K562 (cell line): Measurements from ENCODE around the gene FBXW11. TPM values are rescaled to one million over a fixed set of nuclear protein-coding genes. Genes with fewer than 3 reads are reported as not detected.

Experiments
- ATAC-seq: fragments of 200-7000 bp; cut with Tn5 transposase; 3 replicates; pipeline ENCODE4 v1.9.1; 2020; ENCODE audit warnings: moderate library complexity
- BruUV-seq: library from RNA; stranded (reverse); fragments of 400-500 nt; replicated peaks from 2 replicates; lab custom pipeline; 2021; lab: Mats Ljungman, UMichigan
- CTCF ChIA-PET: fragments of 300-600 bp; formaldehyde crosslinking; extraction: SDS; loops from one replicate; lab custom pipeline; 2021; ENCODE audit warnings: low intra/inter-chr PET ratio; lab: Yijun Ruan, JAX
- POLR2A ChIA-PET: fragments of 300-600, 350-650 bp; sonication (Branson Sonifier 250); formaldehyde crosslinking; extraction: SDS; loops from one replicate; lab custom pipeline; 2021; ENCODE audit warnings: antibody characterized with exemption, inconsistent platforms; lab: Yijun Ruan, JAX
- DNase-seq, 4 experiments: peaks; one replicate each; pipeline versions ENCODE4 v3.0.0 to v3.0.0-alpha.2; 2011 to 2018; ENCODE audit warnings: low spot score in 3 of 4, mixed read lengths in 3 of 4; ENCODE audit errors: extremely low read depth in 1 of 4
- FAIRE-seq: peaks from 2 replicates; lab custom pipeline; 2011; peaks lifted over from hg19 to GRCh38; lab: Jason Lieb, UNC
- H2AFZ ChIP-seq: 2 replicates; pipeline ENCODE4 v1.6.0; 2011; ENCODE audit warnings: low read depth, low read length, control low read depth, inconsistent platforms
- H3K27ac ChIP-seq: fragments of 200-600 bp; 3 replicates; pipeline ENCODE4 v1.8.0; 2011; ENCODE audit warnings: low read depth, mild to moderate bottlenecking, control low read depth, inconsistent platforms, low read length, moderate library complexity, mixed read lengths; ENCODE audit errors: extremely low read depth
- H3K27me3 ChIP-seq, 2 experiments: fragments of 300-600 bp in 1 of 2; 2 replicates in 1 of 2; 3 replicates in 1 of 2; pipeline versions ENCODE4 v1.6.0 to v1.8.0; 2011; ENCODE audit warnings: inconsistent platforms in 2 of 2, low read length in 2 of 2, mild to moderate bottlenecking in 1 of 2, mixed read lengths in 1 of 2, moderate library complexity in 1 of 2; ENCODE audit not compliant: control insufficient read depth in 2 of 2, insufficient read depth in 2 of 2
- H3K36me3 ChIP-seq: fragments of 300-600 bp; 3 replicates; pipeline ENCODE4 v1.8.0; 2011; ENCODE audit warnings: mild to moderate bottlenecking, low read length, inconsistent platforms; ENCODE audit not compliant: control insufficient read depth, insufficient read depth
- H3K4me1 ChIP-seq, 2 experiments: fragments of 200-600 bp in 1 of 2; replicated peaks in 1 of 2; 2 replicates in 1 of 2; 3 replicates in 1 of 2; pipeline versions ENCODE4 v1.5.1 to v1.8.0; 2011; ENCODE audit warnings: inconsistent platforms in 2 of 2, low read length in 2 of 2, mild to moderate bottlenecking in 1 of 2, mixed read lengths in 1 of 2, moderate library complexity in 1 of 2; ENCODE audit not compliant: control insufficient read depth in 2 of 2, insufficient read depth in 2 of 2
- H3K4me2 ChIP-seq: 2 replicates; pipeline ENCODE4 v1.6.1; 2011; ENCODE audit warnings: low read length, control low read depth, inconsistent platforms, mixed read lengths; ENCODE audit not compliant: insufficient read depth
- H3K4me3 ChIP-seq: fragments of 200-600 bp; sonication (generic), shearing (Covaris generic); 2 replicates; pipeline ENCODE4 v1.5.1; 2016; ENCODE audit warnings: control low read depth, inconsistent platforms
- H3K79me2 ChIP-seq: fragments of 200-600 bp; 3 replicates; pipeline ENCODE4 v1.8.0; 2011; ENCODE audit warnings: low read length, inconsistent platforms; ENCODE audit not compliant: control insufficient read depth, insufficient read depth
- H3K9ac ChIP-seq, 2 experiments: 2 replicates each; pipeline versions ENCODE4 v1.6.0 to v1.6.1; 2011; ENCODE audit warnings: low read depth in 2 of 2, low read length in 2 of 2, control low read depth in 1 of 2, inconsistent platforms in 1 of 2, mild to moderate bottlenecking in 1 of 2, mixed read lengths in 1 of 2; ENCODE audit not compliant: insufficient read depth in 1 of 2
- H3K9me1 ChIP-seq: one replicate; pipeline ENCODE4 v1.6.0; 2011; ENCODE audit warnings: inconsistent platforms, mild to moderate bottlenecking, low read length, moderate library complexity; ENCODE audit not compliant: control insufficient read depth, insufficient read depth
- H3K9me3 ChIP-seq: replicated peaks from 2 replicates; pipeline ENCODE4 v1.5.1; 2011; ENCODE audit warnings: low read depth, low read length, inconsistent platforms; ENCODE audit not compliant: control insufficient read depth, insufficient read depth
- H4K20me1 ChIP-seq: replicated peaks from 2 replicates; pipeline ENCODE4 v1.6.1; 2011; ENCODE audit warnings: low read length, inconsistent platforms, mixed read lengths; ENCODE audit not compliant: control insufficient read depth, insufficient read depth
- DMBX1 ChIP-seq: fragments of 250-450 bp; sonication (Bioruptor Pico); IDR thresholded peaks from 2 replicates; pipeline ENCODE4 v1.8.0; 2022; ENCODE audit warnings: inconsistent platforms, mild to moderate bottlenecking, moderate library complexity, borderline replicate concordance
- EP400 ChIP-seq: fragments of 450-650 bp; IDR thresholded peaks from 2 replicates; pipeline ENCODE4 v1.6.1; 2017; ENCODE audit warnings: antibody characterized with exemption, mild to moderate bottlenecking, moderate library complexity
- FOSL1 ChIP-seq: fragments of 200-800 bp; sonication (Bioruptor generic); conservative IDR thresholded peaks from 2 replicates; pipeline ENCODE4 v1.6.1; 2016; ENCODE audit warnings: missing genetic modification characterization, missing compliant biosample characterization
- HDAC6 ChIP-seq: IDR thresholded peaks from 2 replicates; pipeline ENCODE4 v1.6.1; 2012; ENCODE audit warnings: low read depth, mild to moderate bottlenecking, control low read depth, inconsistent platforms, low read length, moderate library complexity
- HNRNPH1 ChIP-seq: fragments of 200-400 bp; formaldehyde crosslinking; optimal IDR thresholded peaks from 2 replicates; pipeline ENCODE3; 2017; ENCODE audit warnings: low read depth, mild to moderate bottlenecking, low read length, moderate library complexity
- MCM3 ChIP-seq: fragments of 450-650 bp; IDR thresholded peaks from 2 replicates; pipeline ENCODE4 v1.6.1; 2016
- NR2F6 ChIP-seq: fragments of 450-650 bp; formaldehyde crosslinking; IDR thresholded peaks from 2 replicates; pipeline ENCODE4 v1.4.0; 2020; ENCODE audit warnings: mild to moderate bottlenecking
- RUNX1 ChIP-seq: sonication (generic); IDR thresholded peaks from 2 replicates; pipeline ENCODE4 v1.6.1; 2016; ENCODE audit warnings: antibody characterized with exemption, low read depth
- SIN3A ChIP-seq, 2 experiments: fragments of 150-350 bp in 1 of 2; IDR thresholded peaks; 2 replicates each; pipeline ENCODE4 v1.6.1; 2011 to 2016; ENCODE audit warnings: borderline replicate concordance in 2 of 2, low read depth in 2 of 2, low read length in 2 of 2, mild to moderate bottlenecking in 2 of 2, moderate library complexity in 2 of 2; ENCODE audit not compliant: control insufficient read depth in 1 of 2
- SUPT5H ChIP-seq: fragments of 450-650 bp; IDR thresholded peaks from 2 replicates; pipeline ENCODE4 v1.6.1; 2016
- TAF7 ChIP-seq: fragments of 450-650 bp; IDR thresholded peaks from 2 replicates; pipeline ENCODE4 v1.6.1; 2016; ENCODE audit warnings: missing genetic modification characterization, missing compliant biosample characterization
- ZNF347 ChIP-seq: fragments of 450-650 bp; formaldehyde crosslinking; IDR thresholded peaks from 2 replicates; pipeline ENCODE4 v1.4.0; 2020; ENCODE audit warnings: low read depth, mild to moderate bottlenecking, moderate library complexity
- WGBS: fragments of 100-300 bp; shearing (Covaris generic); methylation state at CpG from one replicate; pipeline ENCODE4 v1.1.6; 2016; ENCODE audit warnings: low coverage, mixed read lengths; ENCODE audit not compliant: insufficient coverage; ENCODE audit errors: missing lambda C conversion rate; 5-methylcytosine and 5-hydroxymethylcytosine counted together
- in situ Hi-C: fragments of 300-500 bp; cut with MboI; formaldehyde crosslinking; loops from 4 replicates; pipeline ENCODE4 v1.15.0; 2018; ENCODE audit warnings: inconsistent platforms, mixed read lengths
- intact Hi-C: fragments of 100-400 bp; cut with micrococcal nuclease; formaldehyde crosslinking; loops from 2 replicates; pipeline ENCODE4 v1.14.2; 2022
- polyA plus RNA-seq, 8 experiments: library from polyadenylated mRNA; depleted of rRNA in 4 of 8; stranded (reverse) in 5 of 8; unstranded in 3 of 8; fragments of >200 nt; fragmentation: Nextera tagmentation in 2 of 8; fragmentation: Illumina TruSeq in 1 of 8; extraction: Ambion mirVana in 2 of 8; extraction: Trizol in 1 of 8; gene quantifications; 2 replicates each; pipeline versions ENCODE4 v1.2.1 to v1.2.3, GENCODE V29; 2011 to 2014; ENCODE audit warnings: inconsistent platforms in 1 of 8, missing spikeins in 1 of 8
- total RNA-seq, 7 experiments: library from RNA; depleted of rRNA in 6 of 7; stranded (reverse); fragments of >200 nt in 6 of 7; fragmentation: Illumina TruSeq in 2 of 7; extraction: Trizol in 2 of 7; gene quantifications; 2 replicates each; pipeline versions ENCODE4 v1.2.1 to v1.2.3, GENCODE V29; 2011 to 2021; ENCODE audit warnings: low replicate concordance in 1 of 7
- TF ChIP-seq, protein P1 (sequence below): sonication (generic); formaldehyde crosslinking; IDR thresholded peaks from 2 replicates; pipeline ENCODE4 v1.8.0; 2022; ENCODE audit warnings: mild to moderate bottlenecking, missing genetic modification reagents
- TF ChIP-seq, protein P2 (sequence below): sonication (generic); formaldehyde crosslinking; IDR thresholded peaks from 2 replicates; pipeline ENCODE4 v1.8.1; 2023; ENCODE audit warnings: mild to moderate bottlenecking, missing genetic modification reagents, moderate library complexity
- TF ChIP-seq, protein P3 (sequence below): sonication (generic); formaldehyde crosslinking; IDR thresholded peaks from 2 replicates; pipeline ENCODE4 v1.9.0; 2022; ENCODE audit warnings: mild to moderate bottlenecking, missing genetic modification reagents
- TF ChIP-seq, protein P4 (sequence below): fragments of 450-650 bp; formaldehyde crosslinking; IDR thresholded peaks from 2 replicates; pipeline ENCODE4 v1.4.0; 2020; ENCODE audit warnings: mild to moderate bottlenecking, mixed read lengths
- TF ChIP-seq, protein P5 (sequence below), 2 experiments: fragments of 250-450 bp in 1 of 2; fragments of 450-650 bp in 1 of 2; sonication (Bioruptor Pico) in 1 of 2; IDR thresholded peaks; 2 replicates each; pipeline versions ENCODE4 v1.6.1 to v1.8.0; 2016 to 2021; ENCODE audit warnings: mild to moderate bottlenecking in 2 of 2, moderate library complexity in 2 of 2, missing compliant biosample characterization in 1 of 2, missing genetic modification characterization in 1 of 2

FBXW11 gene
- total and polyA plus RNA-seq, 9 of the 15 experiments (the other 6 are each of a cell fraction or from before 2014, with no cell fraction given) = 3.0 to 28.6 (median 23.6) TPM

DNA sequence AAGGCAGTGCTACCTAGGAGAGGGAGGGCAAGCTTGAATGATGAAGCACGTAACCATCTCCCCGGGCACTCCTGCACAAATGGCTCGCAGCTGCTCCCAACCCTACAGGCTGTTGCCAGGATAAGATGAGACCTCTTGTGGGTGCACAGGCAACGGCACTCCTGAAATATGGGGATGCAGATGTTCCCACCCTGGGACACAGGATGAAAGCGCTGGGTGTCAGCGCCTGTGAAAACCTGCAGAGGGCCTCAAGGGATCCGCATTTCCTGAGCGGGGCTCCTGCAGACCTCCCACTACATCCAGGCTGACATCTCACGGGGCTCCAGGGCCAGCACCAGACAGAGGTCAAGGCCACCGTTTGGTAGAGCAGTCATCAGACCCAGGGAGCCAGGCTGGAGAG is 160.1 kb downstream of the FBXW11 start:
- 63% methylated on average over 6 of the region's 10 CpGs for WGBS
- no peak; the same call in 2 of the 3 replicates for ATAC-seq
- Histone ChIP-seq H2AFZ (no peak overlapping the region), H3K79me2 (no peaks in the 10 kb centered on the region), H3K4me2 (no peak overlapping the region), H3K27ac (no peak overlapping the region), H3K9me3 (no peaks in the 10 kb centered on the region), H3K36me3 (no peaks in the 10 kb centered on the region), H3K9ac (no peak overlapping the region), H3K4me3 (no peak overlapping the region), H3K9me1 (no peaks in the 10 kb centered on the region), H3K27me3 (no peaks in the 10 kb centered on the region), H3K4me1 (peaks cover 9 to 13% of the 10 kb centered on the region in 2 experiments; a peak in 4 of 5 replicates), H4K20me1 (no peaks in the 10 kb centered on the region; the same call in 1 of the 2 replicates)
- ChIA-PET POLR2A (interaction anchor here (0.7 to 1.1 kb wide), 3 partner anchors 12 to 280 kb away, joined by 3 to 4 read pairs (median 3); no protein-coding TSS in a partner anchor), CTCF (no interaction called here)
- no TSS peak for BruUV-seq
- no peak for DNase-seq
- intact Hi-C loops = loop anchor here (5.0 kb wide), 2 partner anchors 214 to 429 kb away; partner anchors contain the start of gene FGF18
- in situ Hi-C loops = no loop called here
- no peak for FAIRE-seq
- TF ChIP-seq SUPT5H (no peak), NR2F6 (no peak), RUNX1 (no peak), ZNF347 (no peak), TAF7 (tag) (no peak), HDAC6 (no peak), MCM3 (no peak), DMBX1 (no peak), EP400 (no peak), HNRNPH1 (no peak), SIN3A (IDR thresholded peaks at IDR 0.05; ENCODE audit: borderline replicate concordance in 2 of 2, control insufficient read depth in 1 of 2, low read depth in 2 of 2, low read length in 2 of 2) (no peak), FOSL1 (tag) (no peak)
- TF ChIP-seq, protein P1, sequence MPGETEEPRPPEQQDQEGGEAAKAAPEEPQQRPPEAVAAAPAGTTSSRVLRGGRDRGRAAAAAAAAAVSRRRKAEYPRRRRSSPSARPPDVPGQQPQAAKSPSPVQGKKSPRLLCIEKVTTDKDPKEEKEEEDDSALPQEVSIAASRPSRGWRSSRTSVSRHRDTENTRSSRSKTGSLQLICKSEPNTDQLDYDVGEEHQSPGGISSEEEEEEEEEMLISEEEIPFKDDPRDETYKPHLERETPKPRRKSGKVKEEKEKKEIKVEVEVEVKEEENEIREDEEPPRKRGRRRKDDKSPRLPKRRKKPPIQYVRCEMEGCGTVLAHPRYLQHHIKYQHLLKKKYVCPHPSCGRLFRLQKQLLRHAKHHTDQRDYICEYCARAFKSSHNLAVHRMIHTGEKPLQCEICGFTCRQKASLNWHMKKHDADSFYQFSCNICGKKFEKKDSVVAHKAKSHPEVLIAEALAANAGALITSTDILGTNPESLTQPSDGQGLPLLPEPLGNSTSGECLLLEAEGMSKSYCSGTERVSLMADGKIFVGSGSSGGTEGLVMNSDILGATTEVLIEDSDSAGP (CRISPR knock-in tag) = no peak
- TF ChIP-seq, protein P2, sequence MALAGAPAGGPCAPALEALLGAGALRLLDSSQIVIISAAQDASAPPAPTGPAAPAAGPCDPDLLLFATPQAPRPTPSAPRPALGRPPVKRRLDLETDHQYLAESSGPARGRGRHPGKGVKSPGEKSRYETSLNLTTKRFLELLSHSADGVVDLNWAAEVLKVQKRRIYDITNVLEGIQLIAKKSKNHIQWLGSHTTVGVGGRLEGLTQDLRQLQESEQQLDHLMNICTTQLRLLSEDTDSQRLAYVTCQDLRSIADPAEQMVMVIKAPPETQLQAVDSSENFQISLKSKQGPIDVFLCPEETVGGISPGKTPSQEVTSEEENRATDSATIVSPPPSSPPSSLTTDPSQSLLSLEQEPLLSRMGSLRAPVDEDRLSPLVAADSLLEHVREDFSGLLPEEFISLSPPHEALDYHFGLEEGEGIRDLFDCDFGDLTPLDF (CRISPR knock-in tag) = no peak
- TF ChIP-seq, protein P3, sequence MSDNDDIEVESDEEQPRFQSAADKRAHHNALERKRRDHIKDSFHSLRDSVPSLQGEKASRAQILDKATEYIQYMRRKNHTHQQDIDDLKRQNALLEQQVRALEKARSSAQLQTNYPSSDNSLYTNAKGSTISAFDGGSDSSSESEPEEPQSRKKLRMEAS (CRISPR knock-in tag) = no peak
- TF ChIP-seq, protein P4, sequence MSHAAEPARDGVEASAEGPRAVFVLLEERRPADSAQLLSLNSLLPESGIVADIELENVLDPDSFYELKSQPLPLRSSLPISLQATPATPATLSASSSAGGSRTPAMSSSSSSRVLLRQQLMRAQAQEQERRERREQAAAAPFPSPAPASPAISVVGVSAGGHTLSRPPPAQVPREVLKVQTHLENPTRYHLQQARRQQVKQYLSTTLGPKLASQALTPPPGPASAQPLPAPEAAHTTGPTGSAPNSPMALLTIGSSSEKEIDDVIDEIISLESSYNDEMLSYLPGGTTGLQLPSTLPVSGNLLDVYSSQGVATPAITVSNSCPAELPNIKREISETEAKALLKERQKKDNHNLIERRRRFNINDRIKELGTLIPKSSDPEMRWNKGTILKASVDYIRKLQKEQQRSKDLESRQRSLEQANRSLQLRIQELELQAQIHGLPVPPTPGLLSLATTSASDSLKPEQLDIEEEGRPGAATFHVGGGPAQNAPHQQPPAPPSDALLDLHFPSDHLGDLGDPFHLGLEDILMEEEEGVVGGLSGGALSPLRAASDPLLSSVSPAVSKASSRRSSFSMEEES (CRISPR knock-in tag) = no peak
- TF ChIP-seq, protein P5, sequence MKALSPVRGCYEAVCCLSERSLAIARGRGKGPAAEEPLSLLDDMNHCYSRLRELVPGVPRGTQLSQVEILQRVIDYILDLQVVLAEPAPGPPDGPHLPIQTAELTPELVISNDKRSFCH (CRISPR knock-in tag; IDR thresholded peaks at IDR 0.05) = no peak
- TF ChIP-seq, protein P5 (tag; IDR thresholded peaks at IDR 0.05) = no peak
